Measurements from ENCODE around the gene ATXN2. TPM values are rescaled to one million over a fixed set of nuclear protein-coding genes. Genes with fewer than 3 reads are reported as not detected.
"Not testable (repeated sequence)": the region's sequence is repeated elsewhere in the genome, so short reads cannot be mapped to it uniquely, and the experiment has no call there.

The ATXN2 gene
- total RNA-seq, 1 donor from 2014 or later = 25.0 TPM

- H3K27me3 ChIP-seq = no peaks in the 10 kb centered on the region
- peaks cover 0 to 16% of the 10 kb centered on the region in 2 donors for H3K4me1 ChIP-seq
- DNase-seq (ENCODE audit: low spot score in 2 of 2) = no peak
- no peak overlapping the region for H3K27ac ChIP-seq
- no peak overlapping the region for H3K4me3 ChIP-seq
- TF ChIP-seq CTCF (IDR thresholded peaks at IDR 0.05) = no peak
- no peaks in the 10 kb centered on the region for H3K9me3 ChIP-seq
- no peaks in the 10 kb centered on the region for H3K36me3 ChIP-seq
- intact Hi-C loops (cut with DNase I) = no loop called here
Measured at GRCh38 chr12:111557271-111558106, 41.6 kb downstream of the ATXN2 start.

- no peaks in the 10 kb centered on the region for H3K9me3 ChIP-seq
- DNase-seq (ENCODE audit: low spot score in 2 of 2) = no peak
- H3K27ac ChIP-seq = no peak overlapping the region
- no peak for TF ChIP-seq CTCF (IDR thresholded peaks at IDR 0.05)
- intact Hi-C loops (cut with DNase I) = no loop called here
- peaks cover 0 to 16% of the 10 kb centered on the region in 2 donors for H3K4me1 ChIP-seq
- H3K36me3 ChIP-seq = no peaks in the 10 kb centered on the region
- H3K4me3 ChIP-seq = no peak overlapping the region
- no peaks in the 10 kb centered on the region for H3K27me3 ChIP-seq
Measured at GRCh38 chr12:111556676-111557075, 42.4 kb downstream of the ATXN2 start.

GRCh38 chr12:111555313-111555712 is 43.8 kb downstream of the ATXN2 start:
- intact Hi-C loops (cut with DNase I); DNase-seq (ENCODE audit: low spot score in 2 of 2); H3K27me3 ChIP-seq; H3K27ac ChIP-seq; H3K36me3 ChIP-seq; H3K4me3 ChIP-seq; H3K9me3 ChIP-seq: not testable (repeated sequence)
- peaks cover 0 to 16% of the 10 kb centered on the region in 2 donors for H3K4me1 ChIP-seq

- TF ChIP-seq CTCF (IDR thresholded peaks at IDR 0.05) = no peak
- intact Hi-C loops (cut with DNase I) = no loop called here
- no peak for DNase-seq (ENCODE audit: low spot score in 2 of 2)
- no peak overlapping the region for H3K27ac ChIP-seq
- peaks cover 33 to 52% of the 10 kb centered on the region in 2 donors for H3K36me3 ChIP-seq
- no peaks in the 10 kb centered on the region for H3K4me1 ChIP-seq
- H3K9me3 ChIP-seq = no peaks in the 10 kb centered on the region
- H3K4me3 ChIP-seq = no peak overlapping the region
- H3K27me3 ChIP-seq = no peaks in the 10 kb centered on the region
Measured at GRCh38 chr12:111546758-111547383, 52.2 kb downstream of the ATXN2 start.

- DNase-seq (ENCODE audit: low spot score in 2 of 2) = no peak
- intact Hi-C loops (cut with DNase I) = no loop called here
- Histone ChIP-seq H3K9me3 (no peaks in the 10 kb centered on the region), H3K36me3 (peaks cover 35 to 58% of the 10 kb centered on the region in 2 donors), H3K27ac (no peak overlapping the region), H3K27me3 (no peaks in the 10 kb centered on the region), H3K4me3 (no peak overlapping the region), H3K4me1 (no peaks in the 10 kb centered on the region)
- TF ChIP-seq CTCF (IDR thresholded peaks at IDR 0.05) = no peak
Measured at GRCh38 chr12:111546171-111546570, 52.9 kb downstream of the ATXN2 start.

GRCh38 chr12:111544032-111544431 is 55.1 kb downstream of the ATXN2 start:
- DNase-seq (ENCODE audit: low spot score in 2 of 2) = no peak
- no peaks in the 10 kb centered on the region for H3K9me3 ChIP-seq
- H3K27ac ChIP-seq = no peak overlapping the region
- peaks cover 35 to 48% of the 10 kb centered on the region in 2 donors for H3K36me3 ChIP-seq
- no peaks in the 10 kb centered on the region for H3K4me1 ChIP-seq
- intact Hi-C loops (cut with DNase I) = no loop called here
- no peak for TF ChIP-seq CTCF (IDR thresholded peaks at IDR 0.05)
- H3K27me3 ChIP-seq = no peaks in the 10 kb centered on the region
- no peak overlapping the region for H3K4me3 ChIP-seq
